Osteoblast (primary cell): Measurements from ENCODE around the gene APCDD1. TPM values are rescaled to one million over a fixed set of nuclear protein-coding genes. Genes with fewer than 3 reads are reported as not detected.

Experiments used
- DNase-seq: peaks from one replicate; pipeline ENCODE4 v3.0.0; 2011; ENCODE audit warnings: low spot score, mixed read lengths; ENCODE audit not compliant: insufficient read length; ENCODE audit errors: missing footprints
- H2AFZ ChIP-seq: 2 replicates; pipeline ENCODE4 v1.6.0; 2011; ENCODE audit warnings: mild to moderate bottlenecking, low read length
- H3K27ac ChIP-seq: 2 replicates; pipeline ENCODE4 v1.5.1; 2011; ENCODE audit warnings: mild to moderate bottlenecking, low read depth, low read length, moderate library complexity
- H3K27me3 ChIP-seq: 2 replicates; pipeline ENCODE4 v1.6.0; 2012; ENCODE audit warnings: mild to moderate bottlenecking, control low read depth, inconsistent platforms, low read length, moderate library complexity; ENCODE audit not compliant: insufficient read depth
- H3K36me3 ChIP-seq: 2 replicates; pipeline ENCODE4 v1.5.1; 2011; ENCODE audit warnings: mild to moderate bottlenecking, low read length, control low read depth, moderate library complexity; ENCODE audit not compliant: insufficient read depth
- H3K4me1 ChIP-seq: 2 replicates; pipeline ENCODE4 v1.5.1; 2011; ENCODE audit warnings: mild to moderate bottlenecking, low read length, control low read depth, moderate library complexity; ENCODE audit not compliant: insufficient read depth
- H3K4me2 ChIP-seq: 2 replicates; pipeline ENCODE4 v1.6.0; 2011; ENCODE audit warnings: mild to moderate bottlenecking, low read length; ENCODE audit not compliant: insufficient read depth
- H3K4me3 ChIP-seq: fragments of 200-600 bp; sonication (generic); 3 replicates; pipeline ENCODE4 v1.5.1; 2012; ENCODE audit warnings: mild to moderate bottlenecking, low read length, inconsistent platforms; ENCODE audit not compliant: insufficient read depth
- H3K79me2 ChIP-seq: 2 replicates; pipeline ENCODE4 v1.6.0; 2012; ENCODE audit warnings: mild to moderate bottlenecking, low read length, control low read depth, inconsistent platforms; ENCODE audit not compliant: insufficient read depth
- H3K9me3 ChIP-seq: 2 replicates; pipeline ENCODE4 v1.5.1; 2011; ENCODE audit warnings: low read depth, low read length, control low read depth
- H4K20me1 ChIP-seq: 2 replicates; pipeline ENCODE4 v1.6.0; 2012; ENCODE audit warnings: mild to moderate bottlenecking, low read length, control low read depth; ENCODE audit not compliant: insufficient read depth
- CTCF ChIP-seq: IDR thresholded peaks from 2 replicates; pipeline ENCODE4 v1.5.1; 2011; ENCODE audit warnings: mild to moderate bottlenecking, low read depth, low read length, moderate library complexity; ENCODE audit errors: extremely low read depth
- total RNA-seq: library from RNA; depleted of rRNA; stranded (reverse); fragments of >200 nt; gene quantifications from 2 replicates; pipeline ENCODE4 v1.2.3, GENCODE V29; 2012

Gene APCDD1
- total RNA-seq, 1 donor, result 3.3 TPM

DNA sequence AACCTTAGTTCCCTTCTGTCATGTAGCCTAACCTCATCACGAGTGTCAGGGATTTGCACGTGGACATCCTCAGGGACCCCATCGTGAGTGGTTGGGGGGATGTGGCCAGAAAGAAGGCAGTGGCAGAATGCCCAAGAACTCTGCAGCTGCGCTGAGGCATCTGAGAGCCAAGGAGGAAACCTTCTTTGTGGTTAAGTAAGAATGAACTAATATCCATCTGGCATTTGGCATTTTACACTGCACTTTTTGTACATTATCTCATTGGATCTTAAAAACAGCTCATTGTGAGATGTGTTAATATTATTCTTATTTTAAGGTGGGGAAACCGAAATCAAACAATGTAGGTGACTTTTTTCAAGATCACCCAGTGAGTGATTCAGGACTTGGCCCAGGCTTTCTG, 32.6 kb upstream of the APCDD1 start:
- no peak for TF ChIP-seq CTCF
- H3K36me3 ChIP-seq, result no peaks in the 10 kb centered on the region
- no peaks in the 10 kb centered on the region for H4K20me1 ChIP-seq
- H3K4me2 ChIP-seq, result no peak overlapping the region
- H3K27me3 ChIP-seq, result peaks cover 5% of the 10 kb centered on the region
- H3K4me1 ChIP-seq, result peaks cover 10% of the 10 kb centered on the region
- no peak overlapping the region for H3K27ac ChIP-seq
- H3K79me2 ChIP-seq, result no peaks in the 10 kb centered on the region
- H3K9me3 ChIP-seq, result no peaks in the 10 kb centered on the region
- no peak overlapping the region for H3K4me3 ChIP-seq
- DNase-seq, result no peak
- no peak overlapping the region for H2AFZ ChIP-seq

DNA sequence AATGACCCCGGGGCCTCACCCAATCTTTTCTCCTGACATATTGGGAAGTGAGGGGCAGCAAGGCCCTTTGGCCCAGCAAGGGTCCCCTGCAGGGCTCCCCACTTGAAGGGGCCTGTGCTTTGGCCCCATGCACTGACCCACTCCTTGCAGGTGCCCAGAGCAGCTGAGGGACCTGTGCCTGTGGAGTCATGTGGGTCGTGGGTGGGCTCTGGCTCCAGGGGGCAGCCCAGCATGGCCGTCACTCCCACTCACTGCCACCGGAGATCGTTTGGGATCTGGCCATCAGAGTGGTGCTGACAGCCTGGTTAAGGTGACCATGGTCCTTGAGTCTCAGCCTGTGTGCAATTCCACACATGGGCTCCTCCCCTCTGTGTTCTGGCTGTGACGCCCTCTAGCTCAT, 31.7 kb upstream of the APCDD1 start:
- H3K27me3 ChIP-seq, result peaks cover 5% of the 10 kb centered on the region
- H3K36me3 ChIP-seq, result no peaks in the 10 kb centered on the region
- peaks cover 10% of the 10 kb centered on the region for H3K4me1 ChIP-seq
- H3K27ac ChIP-seq, result no peak overlapping the region
- H3K9me3 ChIP-seq, result no peaks in the 10 kb centered on the region
- TF ChIP-seq CTCF, result no peak
- no peak overlapping the region for H3K4me2 ChIP-seq
- H3K79me2 ChIP-seq, result no peaks in the 10 kb centered on the region
- no peak overlapping the region for H2AFZ ChIP-seq
- DNase-seq, result no peak
- H3K4me3 ChIP-seq, result no peak overlapping the region
- no peaks in the 10 kb centered on the region for H4K20me1 ChIP-seq

GRCh38 chr18:10424585-10425307, 29.7 kb upstream of the APCDD1 start:
- peaks cover 5% of the 10 kb centered on the region for H3K27me3 ChIP-seq
- H3K4me1 ChIP-seq, result peaks cover 10% of the 10 kb centered on the region
- H3K4me2 ChIP-seq, result no peak overlapping the region
- no peaks in the 10 kb centered on the region for H3K79me2 ChIP-seq
- H4K20me1 ChIP-seq, result no peaks in the 10 kb centered on the region
- TF ChIP-seq CTCF, result no peak
- H2AFZ ChIP-seq, result no peak overlapping the region
- H3K36me3 ChIP-seq, result no peaks in the 10 kb centered on the region
- H3K27ac ChIP-seq, result no peak overlapping the region
- no peak overlapping the region for H3K4me3 ChIP-seq
- no peaks in the 10 kb centered on the region for H3K9me3 ChIP-seq
- DNase-seq, result no peak

- no peak for TF ChIP-seq CTCF
- Histone ChIP-seq H3K9me3 (no peaks in the 10 kb centered on the region), H4K20me1 (no peaks in the 10 kb centered on the region), H3K79me2 (no peaks in the 10 kb centered on the region), H3K36me3 (no peaks in the 10 kb centered on the region), H3K4me2 (no peak overlapping the region), H2AFZ (no peak overlapping the region), H3K4me1 (no peaks in the 10 kb centered on the region), H3K27ac (no peak overlapping the region), H3K27me3 (peaks cover 10% of the 10 kb centered on the region), H3K4me3 (no peak overlapping the region)
- no peak for DNase-seq
Observed at GRCh38 chr18:10430677-10431076, 23.8 kb upstream of the APCDD1 start.
